GM20000 (cell line): ENCODE measurements around the gene TSFM.
"Not testable (repeated sequence)": the region's sequence is repeated elsewhere in the genome, so short reads cannot be mapped to it uniquely, and the experiment has no call there.

ENCODE experiments used
- DNase-seq: peaks from one replicate; pipeline ENCODE4 v3.0.0; 2012; ENCODE audit warnings: low spot score
- TF ChIP-seq, protein P1 (sequence below): IDR thresholded peaks from 2 replicates; pipeline ENCODE4 v1.5.1; 2012; ENCODE audit warnings: mild to moderate bottlenecking, control low read depth; ENCODE audit errors: extremely low read depth, missing control alignments

The TSFM gene

DNA sequence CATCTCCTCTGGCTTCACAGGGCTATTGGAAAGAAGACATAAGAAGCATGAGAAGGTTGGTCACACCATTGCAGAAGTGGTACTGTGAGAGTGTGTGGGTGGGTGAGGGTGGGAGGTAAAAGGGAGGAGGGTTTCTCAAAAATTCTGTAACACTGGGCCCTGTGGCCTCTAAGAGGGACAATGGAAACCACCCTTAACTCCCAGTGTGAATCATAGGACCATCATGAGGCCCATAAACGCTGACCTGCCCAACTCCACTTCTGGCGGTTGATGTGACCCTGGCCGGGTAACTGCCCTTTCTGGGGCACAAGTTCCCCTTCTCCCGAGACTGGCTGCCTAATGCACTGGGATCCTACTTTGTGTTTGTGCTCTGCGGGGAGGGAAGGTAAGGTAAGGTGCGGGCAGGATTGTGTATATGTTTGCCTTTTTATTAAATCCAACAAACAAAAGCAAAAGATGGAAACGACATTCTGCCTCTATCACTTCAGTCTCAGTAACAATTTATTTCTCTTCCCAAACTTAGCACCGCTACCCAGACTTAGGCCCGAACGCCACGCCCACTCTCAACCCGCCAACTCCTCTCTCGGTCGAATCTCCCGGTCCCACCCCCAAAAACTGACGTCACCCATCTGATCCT, 11.2 kb upstream of the TSFM start:
- peak; percentile 90 for DNase-seq
- TF ChIP-seq, protein P1, sequence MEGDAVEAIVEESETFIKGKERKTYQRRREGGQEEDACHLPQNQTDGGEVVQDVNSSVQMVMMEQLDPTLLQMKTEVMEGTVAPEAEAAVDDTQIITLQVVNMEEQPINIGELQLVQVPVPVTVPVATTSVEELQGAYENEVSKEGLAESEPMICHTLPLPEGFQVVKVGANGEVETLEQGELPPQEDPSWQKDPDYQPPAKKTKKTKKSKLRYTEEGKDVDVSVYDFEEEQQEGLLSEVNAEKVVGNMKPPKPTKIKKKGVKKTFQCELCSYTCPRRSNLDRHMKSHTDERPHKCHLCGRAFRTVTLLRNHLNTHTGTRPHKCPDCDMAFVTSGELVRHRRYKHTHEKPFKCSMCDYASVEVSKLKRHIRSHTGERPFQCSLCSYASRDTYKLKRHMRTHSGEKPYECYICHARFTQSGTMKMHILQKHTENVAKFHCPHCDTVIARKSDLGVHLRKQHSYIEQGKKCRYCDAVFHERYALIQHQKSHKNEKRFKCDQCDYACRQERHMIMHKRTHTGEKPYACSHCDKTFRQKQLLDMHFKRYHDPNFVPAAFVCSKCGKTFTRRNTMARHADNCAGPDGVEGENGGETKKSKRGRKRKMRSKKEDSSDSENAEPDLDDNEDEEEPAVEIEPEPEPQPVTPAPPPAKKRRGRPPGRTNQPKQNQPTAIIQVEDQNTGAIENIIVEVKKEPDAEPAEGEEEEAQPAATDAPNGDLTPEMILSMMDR = no peak

DNA sequence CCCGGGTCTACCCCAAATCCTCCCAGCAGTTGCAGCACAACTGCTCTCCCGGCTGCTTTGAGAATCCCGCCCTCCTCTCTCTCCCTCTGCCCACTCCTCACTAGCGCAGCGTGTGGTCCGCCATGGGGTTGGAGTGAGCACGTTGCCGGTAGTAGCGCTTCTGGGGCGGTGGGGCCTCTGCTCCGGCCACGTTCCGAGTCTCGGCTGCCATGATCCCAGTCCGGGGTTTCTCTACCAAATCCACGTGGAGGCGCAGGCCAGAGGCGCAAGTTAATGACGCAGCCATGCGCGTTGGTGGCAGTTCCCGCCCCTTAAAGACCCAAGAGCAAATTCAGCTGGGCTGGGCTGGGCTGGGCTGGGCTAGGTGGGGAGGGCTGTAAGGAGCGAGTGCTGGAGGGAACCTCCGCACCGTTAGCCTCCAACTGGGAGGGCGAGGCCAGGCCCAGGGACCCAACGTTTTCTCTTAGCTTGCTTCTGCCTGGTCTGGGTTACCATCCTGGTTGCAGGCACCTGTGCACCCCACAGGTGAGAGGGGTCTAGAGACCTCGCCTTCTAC, 10.6 kb upstream of the TSFM start, which contains the start of gene METTL1:
TSS of gene METTL1 (minus strand) at position 233 of the 556 bp plus-strand sequence. CDS start at position 211, 22 bp downstream.
- peak; percentile 94 for DNase-seq
- TF ChIP-seq, protein P1 = no peak

DNA sequence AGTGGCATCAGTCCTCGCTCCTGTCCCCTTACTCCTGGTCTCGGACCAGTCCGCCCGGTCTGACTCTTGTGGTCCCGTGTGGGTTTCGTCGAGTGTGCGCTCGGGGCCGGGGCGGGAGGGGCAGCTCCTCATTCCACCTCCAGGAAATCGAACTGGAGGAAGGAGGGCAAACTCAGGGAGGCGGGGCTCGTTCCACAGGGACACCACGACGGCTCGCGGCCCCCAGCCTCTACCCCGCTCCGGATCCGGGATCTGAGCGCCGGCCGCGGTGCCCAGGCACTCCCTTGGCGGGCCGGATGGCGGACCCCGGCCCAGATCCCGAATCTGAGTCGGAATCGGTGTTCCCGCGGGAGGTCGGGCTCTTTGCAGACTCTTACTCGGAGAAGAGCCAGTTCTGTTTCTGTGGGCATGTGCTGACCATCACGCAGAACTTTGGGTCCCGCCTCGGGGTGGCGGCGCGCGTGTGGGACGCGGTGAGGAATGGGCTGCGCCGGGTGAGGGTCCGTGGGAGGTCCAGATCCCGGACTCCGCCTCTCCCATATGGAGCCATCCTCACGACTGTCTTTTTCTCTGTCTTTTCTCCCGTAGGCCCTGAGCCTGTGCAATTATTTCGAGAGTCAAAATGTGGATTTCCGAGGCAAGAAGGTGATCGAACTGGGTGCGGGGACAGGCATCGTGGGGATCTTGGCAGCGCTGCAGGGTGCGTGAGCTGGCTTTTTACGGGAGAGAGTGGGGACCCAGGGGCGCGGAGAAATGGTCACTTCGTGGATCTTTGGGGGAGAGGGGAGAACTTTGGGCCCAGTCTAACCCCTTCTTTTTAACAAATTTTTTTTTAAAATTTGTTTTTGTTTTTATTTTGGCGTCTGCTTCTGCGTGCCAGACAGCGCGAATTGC, 9.9 kb upstream of the TSFM start, which contains the start of gene EEF1AKMT3:
TSS of gene EEF1AKMT3 (plus strand) at position 186 of the 894 bp plus-strand sequence. CDS start at position 297, 111 bp downstream.
- TF ChIP-seq, protein P1 = no peak
- no peak for DNase-seq

DNA sequence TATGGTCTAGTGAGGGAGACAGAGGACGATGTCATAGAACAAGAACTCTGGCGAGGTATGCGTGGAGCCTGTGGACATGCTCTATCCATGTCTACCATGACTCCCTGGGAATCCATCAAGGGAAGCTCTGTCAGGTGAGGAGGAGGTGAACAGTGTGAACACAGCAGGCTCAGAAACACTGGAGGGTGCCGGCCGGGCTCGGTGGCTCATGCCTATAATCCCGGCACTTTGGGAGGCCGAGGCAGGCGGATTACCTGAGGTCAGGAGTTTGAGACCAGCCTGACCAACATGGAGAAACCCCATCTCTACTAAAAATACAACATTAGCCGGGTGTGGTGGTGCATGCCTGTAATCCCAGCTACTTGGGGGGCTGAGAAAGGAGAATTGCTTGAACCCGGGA, 8.0 kb upstream of the TSFM start:
- not testable (repeated sequence) for DNase-seq

DNA sequence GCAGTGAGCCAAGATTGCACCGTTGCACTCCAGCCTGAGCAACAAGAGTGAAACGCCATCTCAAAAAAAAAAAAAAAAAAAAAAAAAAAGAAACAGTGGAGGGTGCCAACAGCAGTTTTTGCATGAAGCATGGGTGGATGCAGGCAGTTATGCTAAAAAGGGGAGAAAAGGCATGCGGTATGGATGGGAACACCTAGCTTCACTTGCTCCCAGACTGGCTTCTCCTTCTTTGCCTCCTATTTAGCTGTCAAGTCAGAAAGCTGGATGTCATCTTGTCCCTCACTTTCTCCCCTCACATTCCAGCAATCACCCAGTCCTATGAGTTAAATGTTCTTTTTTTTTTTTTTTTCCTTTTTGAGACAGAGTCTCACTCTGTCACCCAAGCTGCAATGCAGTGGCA, 7.5 kb upstream of the TSFM start:
- no peak for DNase-seq
- TF ChIP-seq, protein P1 = no peak

DNA sequence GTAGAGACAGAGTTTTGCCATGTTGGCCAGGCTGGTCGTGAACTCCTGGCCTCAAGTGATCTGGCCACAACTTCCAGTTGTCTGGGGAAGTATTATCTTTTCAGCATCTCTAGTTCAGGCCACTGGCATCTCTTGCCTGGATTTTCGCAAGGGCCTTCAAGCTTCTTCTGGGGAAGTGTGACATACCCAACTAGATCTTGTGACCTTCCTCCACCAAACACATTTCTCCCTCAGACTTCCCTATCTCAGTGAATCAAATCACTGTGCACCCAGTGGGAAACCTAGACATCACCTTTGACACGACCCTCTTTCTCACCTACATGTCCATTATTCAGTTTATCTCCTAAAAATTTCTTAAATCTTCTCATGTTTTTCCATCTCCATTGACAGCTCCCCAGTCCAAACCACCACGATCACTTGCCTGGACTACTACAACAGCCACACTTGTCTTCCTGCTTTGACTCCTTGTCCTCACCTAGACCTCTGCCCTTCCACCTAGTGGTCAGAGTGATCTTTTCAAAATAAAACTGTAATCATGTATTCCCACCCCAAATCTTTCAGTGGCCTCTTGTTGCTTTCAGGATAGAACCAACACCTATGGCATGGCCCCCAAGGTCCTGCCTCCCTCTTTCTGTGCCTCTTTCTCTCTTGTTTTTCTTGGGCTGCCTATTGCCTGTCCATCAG, 6.9 kb upstream of the TSFM start:
- TF ChIP-seq, protein P1 = no peak
- no peak for DNase-seq

DNA sequence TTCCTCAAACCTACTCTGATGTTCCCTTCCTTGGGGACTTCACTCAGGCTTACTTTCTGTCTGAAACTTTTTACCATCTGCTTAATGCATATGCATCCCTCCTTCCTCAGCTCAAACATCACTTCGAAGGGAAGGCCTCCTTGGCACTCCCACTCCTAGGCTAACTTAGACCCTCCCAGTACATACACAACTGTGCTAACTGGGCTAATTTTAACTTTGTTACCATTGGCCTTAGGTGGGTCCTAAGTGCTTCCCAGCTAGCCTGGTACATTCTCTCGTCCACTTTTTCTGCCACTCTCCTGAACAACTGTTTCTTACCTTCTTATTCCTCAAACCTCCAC, 6.4 kb upstream of the TSFM start:
- TF ChIP-seq, protein P1 = no peak
- DNase-seq = no peak
